HepG2 (cell line): Measurements from ENCODE around the gene HSP90AB1. TPM values are rescaled to one million over a fixed set of nuclear protein-coding genes. Genes with fewer than 3 reads are reported as not detected.

Source experiments
- EHMT2 ChIP-seq: fragments of 200-600 bp; sonication (generic); IDR thresholded peaks from 2 replicates; pipeline ENCODE4 v1.7.0; 2017; ENCODE audit warnings: antibody characterized with exemption, low read depth, low read length, borderline replicate concordance
- FOXM1 ChIP-seq: sonication (generic); formaldehyde crosslinking; IDR thresholded peaks from 2 replicates; pipeline ENCODE4 v1.5.0; 2020; ENCODE audit warnings: missing genetic modification reagents
- HNF4G ChIP-seq, 2 experiments: sonication (generic) in 1 of 2; formaldehyde crosslinking in 1 of 2; IDR thresholded peaks; 2 replicates each; pipeline versions ENCODE4 v1.4.0 to v1.6.1; 2011 to 2020; ENCODE audit warnings: borderline replicate concordance in 2 of 2, low read depth in 2 of 2, mild to moderate bottlenecking in 2 of 2, low read length in 1 of 2, missing genetic modification reagents in 1 of 2, moderate library complexity in 1 of 2
- HNRNPUL1 ChIP-seq: fragments of 200-400 bp; formaldehyde crosslinking; IDR thresholded peaks from 2 replicates; pipeline ENCODE4 v1.6.1; 2017; ENCODE audit warnings: low read depth, mild to moderate bottlenecking, low read length, moderate library complexity
- KMT2B ChIP-seq: IDR thresholded peaks from 2 replicates; pipeline ENCODE4 v1.6.1; 2016; ENCODE audit warnings: missing genetic modification reagents, missing compliant biosample characterization
- NBN ChIP-seq: fragments of 450-650 bp; conservative IDR thresholded peaks from 2 replicates; pipeline ENCODE4 v1.6.1; 2017
- NR0B2 ChIP-seq: sonication (generic); formaldehyde crosslinking; IDR thresholded peaks from 2 replicates; pipeline ENCODE4 v1.4.0; 2020; ENCODE audit warnings: mild to moderate bottlenecking, missing genetic modification reagents
- PHF21A ChIP-seq: sonication (generic); formaldehyde crosslinking; IDR thresholded peaks from 2 replicates; pipeline ENCODE4 v1.5.0; 2020; ENCODE audit warnings: mild to moderate bottlenecking, missing genetic modification reagents
- RELA ChIP-seq: sonication (generic); formaldehyde crosslinking; IDR thresholded peaks from 2 replicates; pipeline ENCODE4 v1.4.0; 2020; ENCODE audit warnings: missing genetic modification reagents
- SOX13 ChIP-seq, 3 experiments: fragments of 450-650 bp in 1 of 3; sonication (generic) in 1 of 3; formaldehyde crosslinking in 1 of 3; IDR thresholded peaks in 2 of 3; conservative IDR thresholded peaks in 1 of 3; 2 replicates each; pipeline versions ENCODE4 v1.5.0 to v1.6.1; 2016 to 2020; ENCODE audit warnings: antibody characterized with exemption in 1 of 3, mild to moderate bottlenecking in 1 of 3, missing compliant biosample characterization in 1 of 3, missing genetic modification reagents in 1 of 3, moderate library complexity in 1 of 3
- TGIF2 ChIP-seq: IDR thresholded peaks from 2 replicates; pipeline ENCODE4 v1.6.1; 2016; ENCODE audit warnings: control low read depth, missing compliant biosample characterization
- TSC22D2 ChIP-seq: sonication (generic); formaldehyde crosslinking; IDR thresholded peaks from 2 replicates; pipeline ENCODE4 v1.5.1; 2020; ENCODE audit warnings: missing genetic modification reagents, mild to moderate bottlenecking, borderline replicate concordance
- ZBTB42 ChIP-seq: sonication (generic); formaldehyde crosslinking; IDR thresholded peaks from 2 replicates; pipeline ENCODE4 v1.5.0; 2020; ENCODE audit warnings: mild to moderate bottlenecking, missing genetic modification reagents
- ZEB1 ChIP-seq: IDR thresholded peaks from 2 replicates; pipeline ENCODE4 v1.6.1; 2012; ENCODE audit warnings: mild to moderate bottlenecking, low read depth, inconsistent platforms; ENCODE audit not compliant: insufficient replicate concordance
- ZFP37 ChIP-seq: sonication (generic); formaldehyde crosslinking; IDR thresholded peaks from 2 replicates; pipeline ENCODE4 v1.4.0; 2020; ENCODE audit warnings: missing genetic modification reagents, borderline replicate concordance
- ZFY ChIP-seq: sonication (generic); formaldehyde crosslinking; IDR thresholded peaks from 2 replicates; pipeline ENCODE4 v1.4.0; 2020; ENCODE audit warnings: missing genetic modification reagents
- ZKSCAN8 ChIP-seq: IDR thresholded peaks from 2 replicates; pipeline ENCODE4 v1.6.1; 2016; ENCODE audit warnings: borderline replicate concordance, missing genetic modification reagents, missing compliant biosample characterization
- ZNF75D ChIP-seq: sonication (generic); formaldehyde crosslinking; IDR thresholded peaks from 2 replicates; pipeline ENCODE4 v1.8.1; 2023; ENCODE audit warnings: missing genetic modification reagents, mild to moderate bottlenecking, borderline replicate concordance
- ZNF878 ChIP-seq: sonication (generic); formaldehyde crosslinking; IDR thresholded peaks from 2 replicates; pipeline ENCODE4 v1.8.1; 2023; ENCODE audit warnings: mild to moderate bottlenecking, missing genetic modification reagents, moderate library complexity
- ZNF883 ChIP-seq: sonication (generic); formaldehyde crosslinking; IDR thresholded peaks from 2 replicates; pipeline ENCODE4 v1.5.1; 2020; ENCODE audit warnings: mild to moderate bottlenecking, missing genetic modification reagents; ENCODE audit errors: not compliant biosample characterization
- ZSCAN29 ChIP-seq: sonication (generic); formaldehyde crosslinking; conservative IDR thresholded peaks from 2 replicates; pipeline ENCODE4 v1.4.0; 2020; ENCODE audit warnings: mild to moderate bottlenecking, missing genetic modification reagents
- polyA plus RNA-seq, 8 experiments: library from polyadenylated mRNA; depleted of rRNA in 3 of 8; stranded (reverse) in 7 of 8; unstranded in 1 of 8; fragments of >200 nt; fragmentation: Illumina TruSeq in 4 of 8; extraction: Trizol in 4 of 8; gene quantifications; 2 replicates each; pipeline versions ENCODE4 v1.2.1 to v1.2.3, GENCODE V29; 2011 to 2016; ENCODE audit warnings: low read depth in 4 of 8, missing spikeins in 1 of 8, mixed read lengths in 1 of 8; ENCODE audit not compliant: insufficient read depth in 1 of 8
- total RNA-seq, 5 experiments: library from RNA; depleted of rRNA; stranded (reverse); fragments of >200 nt; fragmentation: Illumina TruSeq; extraction: Trizol; gene quantifications; 2 replicates each; pipeline ENCODE4 v1.2.3, GENCODE V29; 2016; ENCODE audit warnings: low read depth in 1 of 5
- TF ChIP-seq, protein P1 (sequence below): IDR thresholded peaks from 2 replicates; pipeline ENCODE4 v1.6.1; 2012; ENCODE audit warnings: inconsistent platforms
- TF ChIP-seq, protein P2 (sequence below): sonication (generic); formaldehyde crosslinking; IDR thresholded peaks from 2 replicates; pipeline ENCODE4 v1.5.0; 2020; ENCODE audit warnings: mild to moderate bottlenecking, missing genetic modification reagents

HSP90AB1 gene
- total and polyA plus RNA-seq, 2 of the 13 experiments (the other 11 are each of a cell fraction or from before 2014, with no cell fraction given): 1,325 to 1,472 TPM

GRCh38 chr6:44245912-44246662 lies 814 bp upstream of the HSP90AB1 start (continued):
- TF ChIP-seq ZFY (CRISPR knock-in tag): peak; percentile 82
- TF ChIP-seq RELA (CRISPR knock-in tag): peak; percentile 76; the same call in 1 of the 2 replicates
- peak; percentile 2; the same call in 1 of the 2 replicates for TF ChIP-seq ZSCAN29
- TF ChIP-seq, protein P1, sequence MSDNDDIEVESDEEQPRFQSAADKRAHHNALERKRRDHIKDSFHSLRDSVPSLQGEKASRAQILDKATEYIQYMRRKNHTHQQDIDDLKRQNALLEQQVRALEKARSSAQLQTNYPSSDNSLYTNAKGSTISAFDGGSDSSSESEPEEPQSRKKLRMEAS: peak; percentile 81
- TF ChIP-seq ZKSCAN8 (CRISPR knock-in tag): peak; percentile 47; the same call in 1 of the 2 replicates
- peak; percentile 41 for TF ChIP-seq HNF4G (IDR thresholded peaks at IDR 0.05; ENCODE audit: borderline replicate concordance, low read depth, low read length)
- TF ChIP-seq HNF4G (CRISPR knock-in tag; IDR thresholded peaks at IDR 0.05; ENCODE audit: borderline replicate concordance, low read depth): peak; percentile 55
- TF ChIP-seq TSC22D2: no peak
- TF ChIP-seq ZNF75D: no peak
- TF ChIP-seq EHMT2: no peak
- TF ChIP-seq ZFP37: peak; percentile 67
- TF ChIP-seq, protein P2, sequence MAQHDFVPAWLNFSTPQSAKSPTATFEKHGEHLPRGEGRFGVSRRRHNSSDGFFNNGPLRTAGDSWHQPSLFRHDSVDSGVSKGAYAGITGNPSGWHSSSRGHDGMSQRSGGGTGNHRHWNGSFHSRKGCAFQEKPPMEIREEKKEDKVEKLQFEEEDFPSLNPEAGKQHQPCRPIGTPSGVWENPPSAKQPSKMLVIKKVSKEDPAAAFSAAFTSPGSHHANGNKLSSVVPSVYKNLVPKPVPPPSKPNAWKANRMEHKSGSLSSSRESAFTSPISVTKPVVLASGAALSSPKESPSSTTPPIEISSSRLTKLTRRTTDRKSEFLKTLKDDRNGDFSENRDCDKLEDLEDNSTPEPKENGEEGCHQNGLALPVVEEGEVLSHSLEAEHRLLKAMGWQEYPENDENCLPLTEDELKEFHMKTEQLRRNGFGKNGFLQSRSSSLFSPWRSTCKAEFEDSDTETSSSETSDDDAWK (CRISPR knock-in tag): no peak
- peak; percentile 75; the same call in 1 of the 2 replicates for TF ChIP-seq PHF21A (CRISPR knock-in tag)
- peak; percentile 58; the same call in 1 of the 2 replicates for TF ChIP-seq TGIF2 (CRISPR knock-in tag)
- peak; percentile 84; the same call in 1 of the 2 replicates for TF ChIP-seq HNRNPUL1
- TF ChIP-seq NBN: no peak
- TF ChIP-seq KMT2B (CRISPR knock-in tag): peak; percentile 33; the same call in 1 of the 2 replicates
- TF ChIP-seq FOXM1 (CRISPR knock-in tag): 0 out of 2 replicates have a peak, but pooled peaks have one; percentile 48
- TF ChIP-seq ZEB1: peak; percentile 87
- TF ChIP-seq NR0B2 (CRISPR knock-in tag): peak; percentile 89
- peak; percentile 93 for TF ChIP-seq ZNF883 (CRISPR knock-in tag)
- TF ChIP-seq ZBTB42 (CRISPR knock-in tag): 0 out of 2 replicates have a peak, but pooled peaks have one; percentile 33
- TF ChIP-seq SOX13 (IDR thresholded peaks at IDR 0.05): 0 out of 2 replicates have a peak, but pooled peaks have one; percentile 8
- TF ChIP-seq SOX13 (CRISPR knock-in tag; conservative IDR thresholded peaks at IDR 0.05 in 1 of 2, IDR thresholded peaks at IDR 0.05 in 1 of 2): peak in 1 of 2 experiments; percentile 46; a peak in 2 of 4 replicates
- peak; percentile 86 for TF ChIP-seq ZNF878
